ENCODE data around the gene SAMD8. TPM values are rescaled to one million over a fixed set of nuclear protein-coding genes. Genes with fewer than 3 reads are reported as not detected.

SAMD8 gene
- total and polyA plus RNA-seq, 2 of the 8 experiments (the other 6 are each of a cell fraction or from before 2014, with no cell fraction given): 11.7 to 20.9 TPM

DNA sequence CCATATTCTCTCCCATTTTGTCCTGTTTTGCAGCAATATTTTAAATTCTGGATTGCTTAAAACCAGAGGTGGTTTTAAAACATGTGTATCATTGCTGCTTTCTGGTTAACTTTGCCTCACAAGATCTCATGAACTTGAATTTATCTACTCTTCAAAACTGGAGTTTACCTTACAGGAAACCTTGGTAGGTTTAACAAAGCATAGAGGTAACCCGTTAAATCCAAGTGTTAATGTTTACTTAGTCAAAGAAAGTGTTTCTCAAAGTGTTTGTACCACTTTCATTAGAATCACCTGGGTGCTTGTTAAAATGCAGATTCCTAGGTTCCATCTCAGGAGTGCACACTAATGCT lies 55.1 kb downstream of the SAMD8 start:
- Histone ChIP-seq H2BK15ac (ENCODE audit: low read length) (no peak overlapping the region), H3K4ac (replicated peaks; ENCODE audit: insufficient read length, low read depth, low read length) (no peak overlapping the region), H2BK120ac (replicated peaks; ENCODE audit: low read depth, low read length) (no peak overlapping the region), H2AFZ (ENCODE audit: low read length) (no peak overlapping the region), H3K14ac (ENCODE audit: insufficient read length) (no peak overlapping the region), H3K9ac (replicated peaks in 1 of 4; ENCODE audit: extremely low read depth in 1 of 4, low read depth in 3 of 4, low read length in 3 of 4) (no peak overlapping the region), H3K4me1 (replicated peaks in 1 of 4; ENCODE audit: control insufficient read depth in 3 of 4, insufficient read depth in 4 of 4, low read length in 3 of 4) (peaks cover 0 to 3% (median 0%) of the 10 kb centered on the region in 4 experiments; a peak in 1 of 7 replicates), H3K56ac (replicated peaks; ENCODE audit: insufficient read length, low read depth, low read length) (no peak overlapping the region), H3K23me2 (ENCODE audit: low read depth, low read length) (no peaks in the 10 kb centered on the region), H4K91ac (replicated peaks; ENCODE audit: insufficient read length, low read length) (no peak overlapping the region), H3K23ac (ENCODE audit: insufficient read length) (no peak overlapping the region), H3K36me3 (ENCODE audit: control insufficient read depth in 2 of 4, insufficient read depth in 4 of 4, low read length in 3 of 4) (peaks cover 0 to 3% (median 0%) of the 10 kb centered on the region in 4 experiments; a peak in 2 of 8 replicates), H3K9me3 (ENCODE audit: insufficient read depth in 2 of 2, low read depth in 1 of 2, low read length in 1 of 2) (no peaks in the 10 kb centered on the region), H4K8ac (ENCODE audit: extremely low read depth, insufficient read depth, low read length) (no peak overlapping the region), H3K27ac (ENCODE audit: low read depth, low read length) (no peak overlapping the region), H3K79me2 (ENCODE audit: control insufficient read depth in 1 of 2, insufficient read depth in 2 of 2, low read length in 2 of 2) (no peaks in the 10 kb centered on the region), H4K20me1 (replicated peaks in 1 of 2; ENCODE audit: control insufficient read depth in 1 of 2, insufficient read depth in 2 of 2, low read length in 2 of 2) (no peaks in the 10 kb centered on the region), H4K5ac (ENCODE audit: insufficient read length, low read depth, low read length) (no peak overlapping the region), H3K27me3 (replicated peaks in 1 of 4; ENCODE audit: control insufficient read depth in 3 of 4, extremely low read depth in 1 of 4, insufficient read depth in 3 of 4, low read length in 3 of 4) (no peaks in the 10 kb centered on the region), H3K18ac (ENCODE audit: extremely low read depth, low read length) (no peak overlapping the region), H3K4me3 (ENCODE audit: extremely low read depth in 1 of 4, insufficient read depth in 2 of 4, low read depth in 3 of 4, low read length in 4 of 4) (no peak overlapping the region), H3K79me1 (ENCODE audit: low read depth, low read length) (no peaks in the 10 kb centered on the region), H2BK12ac (ENCODE audit: low read depth, low read length) (no peak overlapping the region), H2BK20ac (ENCODE audit: low read length) (no peak overlapping the region), H3K4me2 (ENCODE audit: insufficient read depth in 1 of 2, low read depth in 2 of 2, low read length in 2 of 2) (no peak overlapping the region), H2BK5ac (ENCODE audit: low read depth, low read length) (no peak overlapping the region), H2AK5ac (ENCODE audit: low read depth, low read length) (no peak overlapping the region)
- CTCF ChIA-PET (ENCODE audit: partially characterized antibody): interaction anchor here (0.6 to 1.5 kb wide), 5 partner anchors 9 to 90 kb away, joined by 3 to 5 read pairs (median 3); no protein-coding TSS in a partner anchor
- no peak for DNase-seq (ENCODE audit: low read depth in 1 of 2, low spot score in 2 of 2)
- POLR2A ChIA-PET (ENCODE audit: partially characterized antibody): interaction anchor here (1.5 kb wide), 1 partner anchor 34 kb away, joined by 6 read pairs; no protein-coding TSS in a partner anchor
- FAIRE-seq: no peak
- 100% methylated on average over 1 of the region's 1 CpG; no CpG with 5 or more reads in 1 of the 2 experiments for WGBS, 2 experiments (ENCODE audit: extremely low coverage in 1 of 2, insufficient coverage in 1 of 2, insufficient read length in 1 of 2, insufficient replicate concordance in 2 of 2, low coverage in 1 of 2, low lambda C conversion rate in 2 of 2, missing lambda C conversion rate in 1 of 2)
- TF ChIP-seq CTCF (IDR thresholded peaks at IDR 0.05; ENCODE audit: control extremely low read depth in 1 of 3, insufficient read depth in 1 of 3, low read depth in 1 of 3, low read length in 3 of 3) (no peak), MAX (IDR thresholded peaks at IDR 0.05) (no peak), JUN (IDR thresholded peaks at IDR 0.05; ENCODE audit: low read depth, low read length) (no peak), HDAC6 (IDR thresholded peaks at IDR 0.05; ENCODE audit: low read depth, low read length) (no peak), NANOG (IDR thresholded peaks at IDR 0.05; ENCODE audit: insufficient read depth, low read depth, low read length, poor library complexity, severe bottlenecking) (no peak), GABPA (IDR thresholded peaks at IDR 0.05; ENCODE audit: borderline replicate concordance, insufficient read depth, low read length) (no peak), SP4 (IDR thresholded peaks at IDR 0.05; ENCODE audit: low read length) (no peak), FOSL1 (IDR thresholded peaks at IDR 0.05; ENCODE audit: insufficient read depth, low read depth, low read length) (no peak), EGR1 (IDR thresholded peaks at IDR 0.05; ENCODE audit: borderline replicate concordance, low read depth, low read length) (no peak), SRF (IDR thresholded peaks at IDR 0.05; ENCODE audit: low read depth, low read length) (no peak), RBBP5 (IDR thresholded peaks at IDR 0.05; ENCODE audit: borderline replicate concordance, low read depth, low read length) (no peak)

Measured in H1 (cell line).